SK-MEL-5 (cell line): ENCODE data around the gene DHX57. TPM values are rescaled to one million over a fixed set of nuclear protein-coding genes. Genes with fewer than 3 reads are reported as not detected.

ENCODE experiments used
- small RNA-seq, 2 experiments: library from RNA; depleted of rRNA; stranded (forward); fragments of <200 nt; gene quantifications; one replicate each; pipeline ENCODE3, GENCODE V24; 2014
- total RNA-seq: library from RNA; depleted of rRNA; stranded (reverse); fragments of >200 nt; shearing (Covaris generic); gene quantifications from 2 replicates; pipeline ENCODE4 v1.2.3, GENCODE V29; 2014; rRNA removed

DHX57 gene
- total RNA-seq, 1 experiment from 2014 or later = 13.1 TPM

Small RNA genes within 50 kb of the gene (small RNA-seq; reads per million reads assigned to genes)
- gene RNU6-851P = 0 reads per million in 2 experiments

Other genes with a start within 250 kb of the DHX57 start
- gene GALM, start 209.8 kb downstream of the DHX57 start, total RNA-seq = 27.6 and 38.1 TPM in 2 replicates
- 134 and 140 TPM in 2 replicates for gene SRSF7, start 124.6 kb downstream of the DHX57 start, total RNA-seq
- 33.9 and 37.2 TPM in 2 replicates for gene GEMIN6, start 97.7 kb downstream of the DHX57 start, total RNA-seq
- 39.3 and 40.4 TPM in 2 replicates for gene MORN2, start within 50 bp of the DHX57 start, total RNA-seq
- gene ARHGEF33, start 13.9 kb upstream of the DHX57 start, total RNA-seq = not detected in 2 replicates
- 16.8 TPM in 2 replicates for gene SOS1, start 245.1 kb upstream of the DHX57 start, total RNA-seq